ENCODE measurements around the gene NET1.

The NET1 gene

GRCh38 chr10:5503477-5503835 is 91.1 kb downstream of the NET1 start:
- no peak for DNase-seq

DNA sequence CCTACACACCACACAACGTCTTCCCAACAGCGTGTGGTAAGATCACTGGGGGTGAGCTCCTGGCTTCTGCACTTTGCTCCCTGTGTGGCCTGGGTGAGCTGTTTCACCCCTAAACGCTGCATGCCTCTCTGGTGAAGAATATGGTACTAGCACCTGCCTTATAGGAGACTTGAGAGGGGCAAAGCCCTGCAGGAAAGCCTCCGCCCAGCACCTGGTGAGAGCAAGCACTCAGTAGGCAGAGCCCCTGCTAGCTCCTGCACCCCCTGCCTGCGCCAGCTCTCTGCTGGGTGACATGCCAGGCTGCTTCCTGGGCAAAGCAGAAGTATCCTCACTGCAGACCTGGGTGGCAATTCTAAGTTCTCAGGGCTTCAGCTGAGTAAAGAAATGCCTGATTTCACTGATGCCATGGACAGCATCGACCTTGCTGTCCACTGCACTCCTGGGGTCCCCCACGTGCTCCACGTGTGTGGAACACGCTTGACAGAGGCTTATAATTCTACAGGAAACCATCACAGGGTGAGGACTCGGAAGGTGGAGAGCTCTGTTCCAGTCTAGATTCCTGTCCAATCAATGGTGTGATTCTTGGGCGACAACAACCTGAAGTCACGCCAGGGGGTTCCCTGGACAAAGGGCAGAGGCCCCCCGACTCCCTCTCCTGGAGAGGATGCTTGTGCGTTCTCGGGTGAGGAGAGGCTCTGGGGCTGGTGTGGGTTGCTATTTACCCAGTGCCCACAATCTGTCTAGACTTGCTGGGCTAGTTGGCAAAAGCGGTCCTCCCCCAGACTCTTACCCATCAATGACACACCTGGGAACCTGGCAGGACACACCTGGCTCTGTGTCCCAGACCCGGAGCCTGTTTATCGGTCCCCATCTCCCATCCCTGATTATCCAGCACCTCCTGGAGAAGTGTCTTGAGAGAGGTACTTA is 92.1 kb downstream of the NET1 start:
- DNase-seq = no peak

DNA sequence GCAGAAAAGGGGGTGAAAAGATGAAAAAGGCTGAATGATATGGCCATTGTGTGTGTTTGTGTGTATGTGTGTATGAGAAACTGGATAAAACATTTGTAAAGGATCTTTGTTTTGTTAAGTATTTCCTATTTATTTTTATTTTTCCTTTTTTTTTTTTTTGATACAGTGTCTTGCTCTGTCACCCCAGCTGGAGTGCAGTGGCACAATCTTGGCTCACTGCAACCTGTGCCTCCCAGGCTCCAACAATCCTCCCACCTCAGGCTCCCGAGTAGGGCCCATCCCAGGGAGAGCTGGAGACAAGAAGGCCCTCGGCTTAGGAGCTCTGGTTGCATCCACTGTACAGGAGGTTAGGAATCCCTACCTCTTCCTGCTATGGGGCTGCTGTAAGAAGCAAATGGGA is 93.9 kb downstream of the NET1 start:
- DNase-seq = no peak

DNA sequence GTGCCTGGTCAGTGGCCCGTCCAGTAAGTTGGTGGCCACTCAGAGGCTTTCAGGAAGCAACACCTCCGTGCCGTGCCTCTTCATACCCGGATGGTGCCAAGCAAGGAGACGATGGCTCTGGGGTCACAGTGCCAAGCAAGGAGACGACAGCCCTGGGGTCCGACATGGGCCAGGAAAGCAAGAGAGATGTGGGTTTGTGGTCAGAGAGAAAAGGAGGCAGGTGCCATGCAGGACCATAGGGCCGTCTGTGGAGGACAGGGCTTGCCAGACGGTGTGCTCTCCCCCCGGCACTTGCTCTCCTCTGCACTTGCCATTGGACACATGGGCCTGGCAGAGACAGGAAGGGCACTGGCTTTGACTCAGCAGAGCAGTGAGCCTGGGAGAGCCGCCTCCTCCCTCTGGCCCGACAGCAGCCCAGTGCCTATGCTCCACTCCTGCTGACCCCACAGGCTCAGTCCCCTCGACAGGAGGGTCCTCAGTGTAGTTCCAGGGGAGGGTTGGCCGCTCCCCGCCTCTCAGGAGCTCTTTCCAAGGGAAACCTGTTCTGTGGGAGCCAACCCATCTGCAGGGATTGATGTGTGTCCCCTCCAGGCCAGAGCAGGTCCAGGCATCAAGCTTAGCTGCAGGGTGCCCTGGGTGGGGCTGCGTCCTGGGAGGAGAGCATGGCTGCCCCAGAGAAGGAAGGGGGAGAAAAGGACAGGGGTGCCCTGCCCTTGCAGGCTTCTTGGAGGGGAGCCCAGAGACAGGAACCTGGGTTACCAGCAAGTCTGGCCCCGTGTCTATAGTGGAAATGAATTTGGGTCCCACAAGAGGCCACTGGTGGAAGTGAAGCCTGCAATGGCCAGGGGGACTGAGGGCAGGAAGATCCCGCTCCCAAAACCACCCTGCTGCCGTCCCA is 94.6 kb downstream of the NET1 start:
- no peak for DNase-seq

- DNase-seq = no peak
Observed at GRCh38 chr10:5507649-5508131, 95.3 kb downstream of the NET1 start.

- no peak for DNase-seq
Observed at GRCh38 chr10:5508161-5508604, 95.8 kb downstream of the NET1 start.
